NCI-H345 (cell line): ENCODE measurements around the gene HSD17B4.
"Not testable (repeated sequence)": the region's sequence is repeated elsewhere in the genome, so short reads cannot be mapped to it uniquely, and the experiment has no call there.

Experiments used
- DNase-seq: peaks from one replicate; lab custom pipeline; 2025; lab: John Stamatoyannopoulos, UW

The HSD17B4 gene

DNA sequence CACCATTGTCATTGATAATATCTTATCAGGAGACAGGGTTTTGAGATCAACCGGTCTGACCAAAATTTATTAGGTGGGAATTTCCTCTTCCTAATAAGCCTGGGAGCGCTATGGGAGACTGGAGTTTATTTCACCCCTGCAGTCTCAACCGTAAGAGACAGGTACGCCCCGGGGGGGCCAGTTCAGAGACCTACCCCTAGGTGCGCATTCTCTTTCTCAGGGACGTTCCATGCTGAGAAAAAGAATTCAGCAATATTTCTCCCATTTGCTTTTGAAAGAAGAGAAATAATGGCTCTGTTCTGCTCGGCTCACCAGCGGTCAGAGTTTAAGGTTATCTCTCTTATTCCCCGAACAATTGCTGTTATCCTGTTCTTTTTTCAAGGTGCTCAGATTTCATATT, 28.3 kb downstream of the HSD17B4 start:
- DNase-seq = not testable (repeated sequence)

DNA sequence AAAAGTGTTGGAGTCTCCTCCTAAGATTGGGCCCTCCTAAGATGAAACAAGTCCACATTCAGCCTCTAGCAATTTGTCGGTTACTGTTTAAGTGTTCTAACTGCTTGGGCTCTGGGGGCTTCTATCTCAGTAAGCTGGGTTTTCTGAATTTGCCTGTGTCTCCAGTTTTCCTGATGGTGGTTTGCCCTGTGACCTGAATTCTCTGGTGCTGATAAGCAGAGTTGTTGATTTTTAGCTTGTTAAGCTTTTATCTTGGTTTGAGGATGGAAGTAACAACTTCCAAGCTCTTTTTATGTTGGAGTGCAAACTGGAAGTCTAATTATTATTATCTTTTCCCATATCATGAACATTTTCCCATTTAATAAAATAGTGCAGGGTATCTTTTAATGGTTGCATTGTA, 30.9 kb downstream of the HSD17B4 start:
- DNase-seq = no peak

GRCh38 chr5:119484884-119485283, 32.6 kb downstream of the HSD17B4 start:
- no peak for DNase-seq

GRCh38 chr5:119501671-119502179, 49.4 kb downstream of the HSD17B4 start:
- DNase-seq = no peak

GRCh38 chr5:119503939-119504338, 51.6 kb downstream of the HSD17B4 start:
- DNase-seq = not testable (repeated sequence)

GRCh38 chr5:119512277-119512676, 60.0 kb downstream of the HSD17B4 start:
- no peak for DNase-seq

GRCh38 chr5:119515192-119515591, 62.9 kb downstream of the HSD17B4 start:
- no peak for DNase-seq

- not testable (repeated sequence) for DNase-seq
These were observed 64.8 kb downstream of the HSD17B4 start for GRCh38 chr5:119517115-119517514.

DNA sequence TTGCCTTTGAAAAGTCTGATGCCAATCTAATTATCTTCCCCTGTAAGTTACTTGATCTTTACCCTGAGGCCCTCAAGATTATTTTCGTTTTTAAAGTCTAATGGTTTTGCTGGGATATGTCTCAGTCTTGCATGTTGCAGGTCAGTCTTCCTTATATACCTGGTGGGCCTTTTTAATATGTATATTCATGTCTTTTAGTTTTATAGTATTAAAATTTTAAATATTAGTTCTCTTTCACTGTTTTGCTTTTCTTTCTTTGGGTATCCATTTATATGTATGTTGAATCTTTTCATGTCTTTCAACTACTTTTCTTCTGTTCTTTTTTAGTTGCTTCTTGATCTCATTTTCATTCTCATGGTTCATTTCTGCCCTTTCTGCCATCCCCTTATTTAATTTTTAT, 68.9 kb downstream of the HSD17B4 start:
- DNase-seq = no peak

DNA sequence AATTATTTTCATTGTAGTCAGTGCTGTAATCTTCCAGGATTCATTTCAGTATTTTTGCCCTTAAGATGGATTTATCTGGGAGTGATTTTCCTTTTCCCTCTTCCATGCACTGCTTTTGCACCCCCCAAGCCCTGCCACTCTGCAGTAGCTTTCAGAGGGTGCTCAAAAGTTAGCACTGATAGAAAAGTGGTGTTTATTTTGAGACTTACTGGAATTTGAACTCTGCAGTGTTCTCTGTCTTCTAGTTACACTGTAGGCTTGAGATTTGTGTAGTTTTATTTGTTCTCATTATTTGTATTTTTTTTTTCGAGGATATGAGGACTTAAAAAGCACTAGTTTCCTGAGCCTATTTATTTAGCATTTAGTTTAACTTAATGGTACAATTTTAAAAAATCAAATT, 70.5 kb downstream of the HSD17B4 start:
- DNase-seq = no peak

- DNase-seq = no peak
These were observed 72.2 kb downstream of the HSD17B4 start for GRCh38 chr5:119524485-119524884.

GRCh38 chr5:119527351-119527750, 75.1 kb downstream of the HSD17B4 start:
- no peak for DNase-seq

GRCh38 chr5:119529811-119530210, 77.5 kb downstream of the HSD17B4 start:
- no peak for DNase-seq

- no peak for DNase-seq
These were observed 80.3 kb downstream of the HSD17B4 start for GRCh38 chr5:119532637-119533036.

DNA sequence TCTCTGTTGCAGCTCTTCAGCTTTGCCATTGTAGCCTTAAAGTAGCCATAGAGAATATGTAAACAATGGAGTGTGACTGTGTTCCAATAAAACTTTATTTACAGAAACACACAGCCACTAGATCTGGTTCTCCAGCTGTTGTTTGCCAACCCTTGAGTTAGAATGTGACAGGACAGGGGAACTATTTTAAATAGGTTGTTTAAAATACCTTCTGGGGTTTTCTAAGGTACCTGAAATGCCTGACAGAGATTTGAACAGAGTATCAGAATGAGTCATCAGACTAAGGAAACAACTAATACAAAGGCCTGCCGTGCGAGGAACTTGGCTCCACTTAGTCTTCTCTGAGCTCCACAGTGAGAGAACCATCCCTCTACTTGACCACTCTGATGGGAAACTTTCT, 85.4 kb downstream of the HSD17B4 start:
- no peak for DNase-seq

DNA sequence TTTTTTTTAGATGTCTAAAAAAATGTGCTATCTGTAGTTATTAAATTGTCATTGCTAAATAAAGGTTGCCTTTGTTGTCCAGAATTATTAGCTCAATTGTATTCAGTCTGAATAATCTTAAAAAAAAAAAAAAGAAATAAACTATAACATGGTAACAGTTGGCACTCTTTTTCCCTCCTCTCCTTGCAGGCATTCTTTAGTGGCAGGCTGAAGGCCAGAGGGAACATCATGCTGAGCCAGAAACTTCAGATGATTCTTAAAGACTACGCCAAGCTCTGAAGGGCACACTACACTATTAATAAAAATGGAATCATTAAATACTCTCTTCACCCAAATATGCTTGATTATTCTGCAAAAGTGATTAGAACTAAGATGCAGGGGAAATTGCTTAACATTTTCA, 89.4 kb downstream of the HSD17B4 start:
- DNase-seq = no peak

DNA sequence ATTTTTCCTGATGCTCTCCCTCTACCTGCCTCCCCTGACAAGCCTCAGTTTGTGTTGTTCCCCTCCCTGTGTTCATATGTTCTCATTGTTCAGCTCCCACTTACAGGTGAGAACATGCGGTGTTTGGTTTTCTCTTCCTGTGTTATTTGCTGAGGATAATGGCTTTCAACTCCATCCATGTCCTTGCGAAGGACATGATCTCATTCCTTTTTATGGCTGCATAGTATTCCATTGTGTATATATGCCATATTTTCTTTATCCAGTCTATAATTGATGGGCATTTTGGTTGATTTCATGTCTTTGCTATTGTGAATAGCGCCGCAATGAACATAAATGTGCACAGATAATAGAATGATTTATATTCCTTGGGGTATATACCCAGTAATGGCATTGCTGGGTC, 99.5 kb downstream of the HSD17B4 start:
- no peak for DNase-seq

DNA sequence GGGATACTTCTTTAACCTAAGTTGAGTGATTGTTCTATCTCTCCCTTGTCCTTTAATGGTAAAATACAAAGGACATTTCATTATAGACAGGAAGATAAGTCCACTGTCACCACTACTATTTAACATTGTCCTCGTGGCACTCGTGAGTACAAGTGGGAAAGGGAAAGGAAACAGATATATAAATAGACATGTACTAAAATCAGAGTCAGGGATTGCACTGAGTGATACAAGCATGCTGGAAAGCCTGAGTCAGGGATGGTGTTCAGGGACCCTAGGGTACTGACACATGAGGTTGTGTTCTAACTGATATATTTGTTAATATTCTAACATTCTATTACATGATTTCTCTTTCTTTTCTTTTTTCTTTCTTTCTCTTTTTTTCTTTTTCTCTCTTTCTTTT, 102.3 kb downstream of the HSD17B4 start:
- no peak for DNase-seq

DNA sequence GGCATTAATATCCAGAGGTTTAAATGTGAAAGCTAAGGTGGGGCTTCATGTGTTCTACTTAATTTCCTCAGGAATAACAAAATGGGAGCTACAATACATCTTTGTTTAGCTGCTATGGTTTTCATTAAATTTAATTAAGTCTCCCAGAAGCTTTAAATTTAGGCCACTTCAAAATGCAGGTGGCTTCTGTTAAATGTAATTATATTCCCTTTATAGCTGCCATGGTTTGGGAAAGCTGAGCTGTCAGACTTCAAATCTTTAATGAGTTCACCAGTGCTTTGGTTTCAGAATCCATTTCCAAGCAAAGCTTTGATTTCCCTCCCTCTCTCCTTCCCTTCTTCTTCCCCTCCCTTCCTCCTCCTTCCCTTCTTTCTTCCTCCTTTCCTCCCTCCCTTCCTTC, 118.6 kb downstream of the HSD17B4 start:
- DNase-seq = no peak

DNA sequence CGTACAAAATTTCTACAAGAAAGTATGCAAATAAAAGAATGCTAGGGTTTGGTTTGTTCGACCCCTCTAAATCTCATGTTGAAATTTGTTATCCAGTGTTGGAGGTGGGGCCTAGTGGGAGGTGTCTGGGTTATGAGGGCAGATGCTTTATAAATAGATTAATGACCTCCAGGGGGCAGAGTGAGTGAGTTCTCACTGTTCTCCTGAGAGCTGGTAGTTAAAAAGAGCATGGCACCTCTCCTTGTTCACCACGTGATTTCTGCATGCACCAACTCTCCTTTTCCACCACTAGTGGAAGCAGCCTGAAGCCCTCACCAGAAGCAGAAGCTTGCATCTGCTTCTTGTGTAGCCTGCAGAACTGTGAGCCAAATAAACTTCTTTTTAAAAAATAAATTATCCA, 126.6 kb downstream of the HSD17B4 start:
- no peak for DNase-seq

- no peak for DNase-seq
These were observed 130.7 kb downstream of the HSD17B4 start for GRCh38 chr5:119582987-119583386.

DNA sequence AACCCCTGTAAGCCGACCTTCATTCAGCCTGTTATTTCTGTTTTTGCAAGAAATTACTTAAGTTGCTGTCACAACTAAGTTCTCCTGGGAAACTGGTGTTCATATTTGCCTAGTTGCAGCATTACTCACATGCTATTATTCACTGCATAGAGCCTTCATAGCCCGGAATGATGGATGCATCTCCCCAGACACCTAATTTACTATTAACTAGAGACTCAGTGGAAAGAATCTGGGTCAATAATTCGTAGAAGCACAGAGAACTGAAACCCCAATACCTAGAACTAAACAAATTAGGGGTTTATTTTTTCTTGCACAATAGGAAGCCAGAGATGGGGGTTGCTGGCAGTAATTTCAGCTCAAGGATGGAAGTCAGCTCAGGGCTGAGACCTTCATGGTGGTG, 131.4 kb downstream of the HSD17B4 start:
- DNase-seq = no peak
